22Rv1 (cell line): ENCODE results near the gene OR52B4.
"Not testable (repeated sequence)": the region's sequence is repeated elsewhere in the genome, so short reads cannot be mapped to it uniquely, and the experiment has no call there.

Source experiments
- H3K27ac ChIP-seq: fragments of 450-650 bp; 2 replicates; pipeline ENCODE4 v1.5.1; 2017
- ZFX ChIP-seq: fragments of 450-650 bp; IDR thresholded peaks from 2 replicates; pipeline ENCODE4 v1.6.1; 2017; ENCODE audit warnings: antibody characterized with exemption, borderline replicate concordance
- TF ChIP-seq, protein P1 (sequence below): fragments of 450-650 bp; IDR thresholded peaks from 2 replicates; pipeline ENCODE4 v1.5.1; 2017; ENCODE audit warnings: mild to moderate bottlenecking

Gene OR52B4

GRCh38 chr11:4368286-4368685 is at the start of gene OR52B4:
OR52B4 (minus strand) TSS chr11:4368386; CDS start chr11:4368295, 91 bp downstream.
- H3K27ac ChIP-seq = no peak within 1 kb of the TSS
- TF ChIP-seq ZFX = no peak
- TF ChIP-seq, protein P1, sequence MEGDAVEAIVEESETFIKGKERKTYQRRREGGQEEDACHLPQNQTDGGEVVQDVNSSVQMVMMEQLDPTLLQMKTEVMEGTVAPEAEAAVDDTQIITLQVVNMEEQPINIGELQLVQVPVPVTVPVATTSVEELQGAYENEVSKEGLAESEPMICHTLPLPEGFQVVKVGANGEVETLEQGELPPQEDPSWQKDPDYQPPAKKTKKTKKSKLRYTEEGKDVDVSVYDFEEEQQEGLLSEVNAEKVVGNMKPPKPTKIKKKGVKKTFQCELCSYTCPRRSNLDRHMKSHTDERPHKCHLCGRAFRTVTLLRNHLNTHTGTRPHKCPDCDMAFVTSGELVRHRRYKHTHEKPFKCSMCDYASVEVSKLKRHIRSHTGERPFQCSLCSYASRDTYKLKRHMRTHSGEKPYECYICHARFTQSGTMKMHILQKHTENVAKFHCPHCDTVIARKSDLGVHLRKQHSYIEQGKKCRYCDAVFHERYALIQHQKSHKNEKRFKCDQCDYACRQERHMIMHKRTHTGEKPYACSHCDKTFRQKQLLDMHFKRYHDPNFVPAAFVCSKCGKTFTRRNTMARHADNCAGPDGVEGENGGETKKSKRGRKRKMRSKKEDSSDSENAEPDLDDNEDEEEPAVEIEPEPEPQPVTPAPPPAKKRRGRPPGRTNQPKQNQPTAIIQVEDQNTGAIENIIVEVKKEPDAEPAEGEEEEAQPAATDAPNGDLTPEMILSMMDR = no peak

- TF ChIP-seq, protein P1 = no peak
- no peak for TF ChIP-seq ZFX
- H3K27ac ChIP-seq = no peak overlapping the region
These were observed 48.6 kb upstream of the OR52B4 start for GRCh38 chr11:4416816-4417215.

- TF ChIP-seq, protein P1 = no peak
- TF ChIP-seq ZFX = no peak
- H3K27ac ChIP-seq = no peak overlapping the region
These were observed 48.1 kb upstream of the OR52B4 start for GRCh38 chr11:4416306-4416705.

DNA sequence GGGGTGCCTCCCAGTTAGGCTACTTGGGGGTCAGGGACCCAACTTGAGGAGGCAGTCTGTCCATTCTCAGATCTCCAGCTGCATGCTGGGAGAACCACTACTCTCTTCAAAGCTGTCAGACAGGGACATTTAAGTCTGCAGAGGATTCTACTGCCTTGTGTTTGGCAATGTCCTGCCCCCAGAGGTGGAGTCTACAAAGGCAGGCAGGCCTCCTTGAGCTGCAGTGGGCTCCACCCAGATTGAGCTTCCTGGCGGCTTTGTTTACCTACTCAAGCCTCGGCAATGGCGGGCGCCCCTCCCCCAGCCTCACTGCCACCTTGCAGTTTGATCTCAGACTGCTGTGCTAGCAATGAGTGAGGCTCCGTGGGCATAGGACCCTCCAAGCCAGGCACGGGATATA is 38.0 kb upstream of the OR52B4 start:
- not testable (repeated sequence) for H3K27ac ChIP-seq

- H3K27ac ChIP-seq = no peak overlapping the region
- TF ChIP-seq ZFX = no peak
- TF ChIP-seq, protein P1 = no peak
These were observed 25.7 kb upstream of the OR52B4 start for GRCh38 chr11:4393858-4394223.

GRCh38 chr11:4393209-4393857 is 25.1 kb upstream of the OR52B4 start, which contains the start of gene TRIM21:
TRIM21 (minus strand) TSS chr11:4393702; CDS start chr11:4390409, 3,293 bp downstream.
- TF ChIP-seq, protein P1 = no peak
- TF ChIP-seq ZFX = no peak
- no peak within 1 kb of the TSS for H3K27ac ChIP-seq

DNA sequence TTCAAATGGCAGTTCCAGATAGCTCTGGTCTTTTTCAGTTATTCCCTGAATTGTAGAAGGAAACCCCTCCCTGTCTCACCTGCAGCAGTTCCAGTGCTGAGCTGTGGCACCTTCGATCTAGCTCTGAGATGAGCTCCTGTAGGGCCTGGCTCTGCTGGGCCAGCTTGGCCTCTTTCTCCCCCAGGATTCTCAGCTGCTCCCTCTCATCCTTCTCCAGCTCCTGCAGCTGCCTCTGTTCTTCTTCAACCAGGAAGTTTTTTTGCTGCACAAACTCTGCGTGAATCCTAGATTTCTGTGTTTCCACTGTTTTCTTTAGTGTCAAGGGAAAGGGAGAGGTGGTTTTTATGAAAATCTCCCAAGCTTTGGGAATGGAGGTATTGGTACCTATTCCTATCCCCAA is 20.0 kb upstream of the OR52B4 start:
- no peak for TF ChIP-seq ZFX
- TF ChIP-seq, protein P1 = no peak

More for the DNA sequence above, 20.0 kb upstream of the OR52B4 start:
- no peak overlapping the region for H3K27ac ChIP-seq
